Suprapubic skin (tissue), 4 donors: ENCODE measurements around the gene SYT5. TPM values are rescaled to one million over a fixed set of nuclear protein-coding genes. Genes with fewer than 3 reads are reported as not detected.
"Not testable (repeated sequence)": the region's sequence is repeated elsewhere in the genome, so short reads cannot be mapped to it uniquely, and the experiment has no call there.

Experiments used
- DNase-seq, 2 donors: peaks; one replicate each; pipeline ENCODE4 v3.0.0-alpha.2; 2019; ENCODE audit warnings: low spot score in 2 of 2
- H3K27ac ChIP-seq: fragments of 200-600 bp; sonication (generic); one replicate; pipeline ENCODE4 v1.5.1; 2019
- H3K27me3 ChIP-seq: fragments of 200-600 bp; sonication (generic); one replicate; pipeline ENCODE4 v1.5.1; 2019
- H3K36me3 ChIP-seq: fragments of 200-600 bp; sonication (generic); one replicate; pipeline ENCODE4 v1.5.1; 2019
- H3K4me1 ChIP-seq: fragments of 200-600 bp; sonication (generic); one replicate; pipeline ENCODE4 v1.5.1; 2019
- H3K4me3 ChIP-seq: fragments of 200-600 bp; sonication (generic); one replicate; pipeline ENCODE4 v1.5.1; 2019; ENCODE audit warnings: mild to moderate bottlenecking
- H3K9me3 ChIP-seq: fragments of 200-600 bp; sonication (generic); one replicate; pipeline ENCODE4 v1.5.1; 2019
- CTCF ChIP-seq, 2 donors: fragments of 200-600 bp in 1 of 2; fragments of 450-650 bp in 1 of 2; sonication (generic) in 1 of 2; IDR thresholded peaks; one replicate each; pipeline ENCODE4 v1.5.1; 2016 to 2019; ENCODE audit warnings: antibody characterized with exemption in 2 of 2, mild to moderate bottlenecking in 1 of 2, moderate library complexity in 1 of 2
- EP300 ChIP-seq: sonication (generic); formaldehyde crosslinking; IDR thresholded peaks from one replicate; pipeline ENCODE4 v1.6.1; 2017; ENCODE audit warnings: antibody characterized with exemption
- POLR2A ChIP-seq, 2 donors: fragments of 450-650 bp; IDR thresholded peaks; one replicate each; pipeline ENCODE4 v1.6.1; 2017; ENCODE audit warnings: antibody characterized with exemption in 2 of 2, mild to moderate bottlenecking in 2 of 2, moderate library complexity in 2 of 2
- POLR2AphosphoS5 ChIP-seq, 3 donors: sonication (generic); formaldehyde crosslinking; IDR thresholded peaks; one replicate each; pipeline ENCODE4 v1.6.1; 2017; ENCODE audit warnings: antibody characterized with exemption in 3 of 3
- WGBS: methylation state at CpG from one replicate; pipeline ENCODE4 v1.1.5; 2018; 5-methylcytosine and 5-hydroxymethylcytosine counted together
- total RNA-seq, 4 donors: library from RNA; depleted of rRNA; stranded (reverse); fragments of >200 nt; gene quantifications; one replicate each; pipeline ENCODE4 v1.1.0, GENCODE V29; 2016

Gene SYT5
- total RNA-seq, 4 donors from 2014 or later = 1.1 to 7.8 (median 6.8) TPM; not detected in 1

GRCh38 chr19:55228015-55228391 lies 47.9 kb upstream of the SYT5 start:
- Histone ChIP-seq H3K27ac (no peak overlapping the region), H3K9me3 (no peaks in the 10 kb centered on the region), H3K4me3 (no peak overlapping the region), H3K36me3 (peaks cover 69% of the 10 kb centered on the region), H3K27me3 (no peaks in the 10 kb centered on the region), H3K4me1 (no peaks in the 10 kb centered on the region)
- TF ChIP-seq POLR2AphosphoS5 (IDR thresholded peaks at IDR 0.05) (no peak), POLR2A (IDR thresholded peaks at IDR 0.05) (no peak), EP300 (no peak), CTCF (IDR thresholded peaks at IDR 0.05) (no peak)
- no peak for DNase-seq
- WGBS = 76% methylated on average over 8 of the region's 17 CpGs

- Histone ChIP-seq H3K4me1 (no peaks in the 10 kb centered on the region), H3K9me3 (no peaks in the 10 kb centered on the region), H3K36me3 (peaks cover 63% of the 10 kb centered on the region), H3K27me3 (no peaks in the 10 kb centered on the region), H3K27ac (no peak overlapping the region), H3K4me3 (no peak overlapping the region)
- 87% methylated on average over 18 of the region's 25 CpGs for WGBS
- TF ChIP-seq POLR2A (IDR thresholded peaks at IDR 0.05) (no peak), EP300 (no peak), POLR2AphosphoS5 (IDR thresholded peaks at IDR 0.05) (no peak), CTCF (IDR thresholded peaks at IDR 0.05) (no peak)
- no peak for DNase-seq
These were observed 47.3 kb upstream of the SYT5 start for GRCh38 chr19:55227241-55228014.

GRCh38 chr19:55226788-55227187 lies 46.7 kb upstream of the SYT5 start:
- H3K4me1 ChIP-seq = no peaks in the 10 kb centered on the region
- peaks cover 57% of the 10 kb centered on the region for H3K36me3 ChIP-seq
- 83% methylated on average over 17 of the region's 18 CpGs for WGBS
- no peak for DNase-seq
- no peak overlapping the region for H3K4me3 ChIP-seq
- H3K27ac ChIP-seq = no peak overlapping the region
- H3K27me3 ChIP-seq = no peaks in the 10 kb centered on the region
- H3K9me3 ChIP-seq = no peaks in the 10 kb centered on the region
- TF ChIP-seq EP300 (no peak), POLR2AphosphoS5 (IDR thresholded peaks at IDR 0.05) (no peak), CTCF (IDR thresholded peaks at IDR 0.05) (no peak), POLR2A (IDR thresholded peaks at IDR 0.05) (no peak)

- TF ChIP-seq CTCF (IDR thresholded peaks at IDR 0.05) (no peak), POLR2A (IDR thresholded peaks at IDR 0.05) (no peak), POLR2AphosphoS5 (IDR thresholded peaks at IDR 0.05) (no peak), EP300 (no peak)
- WGBS = 78% methylated on average over 8 of the region's 9 CpGs
- peaks cover 52% of the 10 kb centered on the region for H3K36me3 ChIP-seq
- DNase-seq = no peak
- no peaks in the 10 kb centered on the region for H3K27me3 ChIP-seq
- H3K4me3 ChIP-seq = no peak overlapping the region
- no peaks in the 10 kb centered on the region for H3K4me1 ChIP-seq
- H3K9me3 ChIP-seq = no peaks in the 10 kb centered on the region
- H3K27ac ChIP-seq = no peak overlapping the region
These were observed 46.2 kb upstream of the SYT5 start for GRCh38 chr19:55226273-55226672.

GRCh38 chr19:55225415-55225958 lies 45.4 kb upstream of the SYT5 start:
- no peak for DNase-seq
- H3K36me3 ChIP-seq = peaks cover 44% of the 10 kb centered on the region
- 90% methylated on average over 7 of the region's 7 CpGs for WGBS

GRCh38 chr19:55224679-55225414 lies 44.8 kb upstream of the SYT5 start:
- H3K4me3 ChIP-seq, H3K9me3 ChIP-seq, H3K27me3 ChIP-seq, DNase-seq, H3K4me1 ChIP-seq, H3K27ac ChIP-seq: not testable (repeated sequence)
- WGBS = 61% methylated on average over 11 of the region's 11 CpGs
- peaks cover 38% of the 10 kb centered on the region for H3K36me3 ChIP-seq

More at GRCh38 chr19:55225415-55225958, 45.4 kb upstream of the SYT5 start:
- Histone ChIP-seq H3K27ac (no peak overlapping the region), H3K4me1 (no peaks in the 10 kb centered on the region), H3K9me3 (no peaks in the 10 kb centered on the region), H3K4me3 (no peak overlapping the region), H3K27me3 (no peaks in the 10 kb centered on the region)
- TF ChIP-seq POLR2A (IDR thresholded peaks at IDR 0.05) = no peak
- TF ChIP-seq EP300 = no peak
- TF ChIP-seq CTCF (IDR thresholded peaks at IDR 0.05) = no peak
- TF ChIP-seq POLR2AphosphoS5 (IDR thresholded peaks at IDR 0.05) = no peak
